Mesothelial cell of epicardium (in vitro differentiated cells): ENCODE results near the gene RBBP8NL. TPM values are rescaled to one million over a fixed set of nuclear protein-coding genes. Genes with fewer than 3 reads are reported as not detected.
A peak's percentile ranks its signal among the peaks of the same experiment; 100 is the strongest.

Source experiments
- DNase-seq, 2 experiments: peaks; one replicate each; pipeline ENCODE4 v3.0.0; 2021; ENCODE audit warnings: low spot score in 2 of 2; ENCODE audit not compliant: unreplicated experiment in 2 of 2
- H3K27ac Mint-ChIP-seq: 2 replicates; pipeline ENCODE4 v1.8.0; 2021; ENCODE audit warnings: mixed read lengths
- H3K27me3 Mint-ChIP-seq: 2 replicates; pipeline ENCODE4 v1.8.0; 2021; ENCODE audit warnings: low read depth, mixed read lengths
- H3K36me3 Mint-ChIP-seq: 2 replicates; pipeline ENCODE4 v1.8.0; 2021; ENCODE audit warnings: mixed read lengths
- H3K4me1 Mint-ChIP-seq: 2 replicates; pipeline ENCODE4 v1.8.0; 2021; ENCODE audit warnings: mixed read lengths
- H3K4me3 Mint-ChIP-seq: 2 replicates; pipeline ENCODE4 v1.8.0; 2021; ENCODE audit warnings: mild to moderate bottlenecking, moderate library complexity, mixed read lengths
- H3K9me3 Mint-ChIP-seq: 2 replicates; pipeline ENCODE4 v1.8.0; 2021; ENCODE audit warnings: mixed read lengths
- CTCF ChIP-seq: fragments of 200-600 bp; sonication (generic); IDR thresholded peaks from one replicate; pipeline ENCODE4 v1.5.0; 2021; ENCODE audit warnings: antibody characterized with exemption; ENCODE audit not compliant: unreplicated experiment
- total RNA-seq: library from RNA; stranded (reverse); gene quantifications from 3 replicates; pipeline ENCODE4 v1.2.1, GENCODE V29; 2021

The RBBP8NL gene
- total RNA-seq, 1 donor from 2014 or later = 13.5 TPM

- H3K4me1 Mint-ChIP-seq = peaks cover 20% of the 10 kb centered on the region
- H3K36me3 Mint-ChIP-seq = no peaks in the 10 kb centered on the region
- no peak for TF ChIP-seq CTCF
- H3K9me3 Mint-ChIP-seq = no peaks in the 10 kb centered on the region
- H3K4me3 Mint-ChIP-seq = no peak overlapping the region
- no peaks in the 10 kb centered on the region for H3K27me3 Mint-ChIP-seq
- H3K27ac Mint-ChIP-seq = peak overlapping the region; percentile 71
- no peak for DNase-seq
These were observed 37.1 kb upstream of the RBBP8NL start for GRCh38 chr20:62464425-62464770.

- no peak for TF ChIP-seq CTCF
- peak overlapping the region; percentile 71 for H3K27ac Mint-ChIP-seq
- H3K27me3 Mint-ChIP-seq = no peaks in the 10 kb centered on the region
- H3K36me3 Mint-ChIP-seq = no peaks in the 10 kb centered on the region
- no peak for DNase-seq
- no peaks in the 10 kb centered on the region for H3K9me3 Mint-ChIP-seq
- H3K4me3 Mint-ChIP-seq = no peak overlapping the region
- peaks cover 18% of the 10 kb centered on the region for H3K4me1 Mint-ChIP-seq
These were observed 36.5 kb upstream of the RBBP8NL start for GRCh38 chr20:62463651-62464424.

- no peak overlapping the region for H3K4me3 Mint-ChIP-seq
- H3K27ac Mint-ChIP-seq = peak overlapping the region; percentile 50
- TF ChIP-seq CTCF = no peak
- DNase-seq = no peak
- no peaks in the 10 kb centered on the region for H3K27me3 Mint-ChIP-seq
- H3K4me1 Mint-ChIP-seq = peaks cover 24% of the 10 kb centered on the region
- H3K9me3 Mint-ChIP-seq = no peaks in the 10 kb centered on the region
- H3K36me3 Mint-ChIP-seq = no peaks in the 10 kb centered on the region
These were observed 35.7 kb upstream of the RBBP8NL start for GRCh38 chr20:62462976-62463592.

GRCh38 chr20:62461834-62462233 lies 34.5 kb upstream of the RBBP8NL start:
- H3K36me3 Mint-ChIP-seq = no peaks in the 10 kb centered on the region
- no peak overlapping the region for H3K27ac Mint-ChIP-seq
- H3K4me1 Mint-ChIP-seq = peaks cover 31% of the 10 kb centered on the region
- no peak overlapping the region for H3K4me3 Mint-ChIP-seq
- no peak for DNase-seq
- TF ChIP-seq CTCF = no peak
- H3K27me3 Mint-ChIP-seq = no peaks in the 10 kb centered on the region
- no peaks in the 10 kb centered on the region for H3K9me3 Mint-ChIP-seq

- Mint-ChIP-seq H3K4me3 (no peak overlapping the region), H3K4me1 (peaks cover 37% of the 10 kb centered on the region), H3K9me3 (no peaks in the 10 kb centered on the region), H3K36me3 (no peaks in the 10 kb centered on the region), H3K27me3 (no peaks in the 10 kb centered on the region), H3K27ac (no peak overlapping the region)
- TF ChIP-seq CTCF = no peak
- DNase-seq = no peak
These were observed 33.8 kb upstream of the RBBP8NL start for GRCh38 chr20:62461157-62461556.
